Endothelial cell of umbilical vein (primary cell): Measurements from ENCODE around the gene RALB. TPM values are rescaled to one million over a fixed set of nuclear protein-coding genes. Genes with fewer than 3 reads are reported as not detected.

Experiments
- BruUV-seq: library from RNA; stranded (reverse); fragments of 400-500 nt; replicated peaks from 2 replicates; lab custom pipeline; 2021; lab: Mats Ljungman, UMichigan
- CTCF ChIA-PET: fragments of 300-600, 350-600 bp; sonication (Branson Sonifier 250); formaldehyde crosslinking; loops from one replicate; lab custom pipeline; 2021; ENCODE audit warnings: antibody characterized with exemption, inconsistent platforms; lab: Charles Lee
- POLR2A ChIA-PET: fragments of 300-600, 350-600 bp; sonication (Branson Sonifier 250); formaldehyde crosslinking; loops from one replicate; lab custom pipeline; 2021; ENCODE audit warnings: antibody characterized with exemption, inconsistent platforms; lab: Charles Lee
- DNase-seq: peaks from one replicate; pipeline ENCODE4 v3.0.0-alpha.2; 2011; ENCODE audit warnings: low read depth, low spot score
- FAIRE-seq: peaks from 2 replicates; lab custom pipeline; 2011; peaks lifted over from hg19 to GRCh38; lab: Jason Lieb, UNC
- H2AFZ ChIP-seq: 2 replicates; pipeline ENCODE4 v1.6.0; 2012; ENCODE audit warnings: low read depth, low read length, control low read depth, inconsistent platforms
- H3K27ac ChIP-seq: 2 replicates; pipeline ENCODE4 v1.5.1; 2011; ENCODE audit warnings: low read depth, mild to moderate bottlenecking, control low read depth, low read length, moderate library complexity; ENCODE audit not compliant: insufficient read depth
- H3K27me3 ChIP-seq, 2 experiments: 2 replicates each; pipeline versions ENCODE4 v1.6.0 to v1.6.1; 2011; ENCODE audit warnings: low read length in 2 of 2, mixed read lengths in 1 of 2; ENCODE audit not compliant: control insufficient read depth in 2 of 2, insufficient read depth in 2 of 2
- H3K36me3 ChIP-seq, 2 experiments: 2 replicates in 1 of 2; 3 replicates in 1 of 2; pipeline ENCODE4 v1.5.1; 2011; ENCODE audit warnings: low read length in 2 of 2, mild to moderate bottlenecking in 1 of 2, moderate library complexity in 1 of 2; ENCODE audit not compliant: control insufficient read depth in 2 of 2, insufficient read depth in 2 of 2; ENCODE audit errors: extremely low read depth in 1 of 2
- H3K4me1 ChIP-seq: 3 replicates; pipeline ENCODE4 v1.5.1; 2011; ENCODE audit warnings: mild to moderate bottlenecking, low read length; ENCODE audit not compliant: control insufficient read depth, insufficient read depth; ENCODE audit errors: extremely low read depth
- H3K4me2 ChIP-seq: 2 replicates; pipeline ENCODE4 v1.6.1; 2011; ENCODE audit warnings: low read length, control low read depth, mixed read lengths; ENCODE audit not compliant: insufficient read depth
- H3K4me3 ChIP-seq, 3 experiments: fragments of 200-600 bp in 1 of 3; sonication (generic), shearing (Covaris generic) in 1 of 3; replicated peaks in 1 of 3; 2 replicates each; pipeline ENCODE4 v1.5.1; 2011 to 2016; ENCODE audit warnings: control low read depth in 3 of 3, low read length in 3 of 3, mild to moderate bottlenecking in 2 of 3, inconsistent platforms in 1 of 3, low read depth in 1 of 3, moderate library complexity in 1 of 3; ENCODE audit not compliant: insufficient read depth in 1 of 3
- H3K79me2 ChIP-seq: 2 replicates; pipeline ENCODE4 v1.6.0; 2012; ENCODE audit warnings: low read length, inconsistent platforms; ENCODE audit not compliant: control insufficient read depth, insufficient read depth
- H3K9ac ChIP-seq: replicated peaks from 2 replicates; pipeline ENCODE3; 2011; ENCODE audit warnings: low read length, control low read depth; ENCODE audit not compliant: insufficient read depth; ENCODE audit errors: extremely low read depth
- H3K9me1 ChIP-seq: replicated peaks from 3 replicates; pipeline ENCODE4 v1.6.0; 2011; ENCODE audit warnings: mild to moderate bottlenecking, low read length; ENCODE audit not compliant: control insufficient read depth, insufficient read depth; ENCODE audit errors: extremely low read depth
- H3K9me3 ChIP-seq: replicated peaks from 2 replicates; pipeline ENCODE4 v1.5.1; 2012; ENCODE audit warnings: low read length, inconsistent platforms; ENCODE audit not compliant: control insufficient read depth, insufficient read depth
- H4K20me1 ChIP-seq: replicated peaks from 2 replicates; pipeline ENCODE3; 2011; ENCODE audit warnings: mild to moderate bottlenecking, low read length; ENCODE audit not compliant: control insufficient read depth, insufficient read depth; ENCODE audit errors: extremely low read depth
- CTCF ChIP-seq, 2 donors: IDR thresholded peaks; 1 replicate in 1 of 2; 2 replicates in 1 of 2; pipeline ENCODE4 v1.5.1; 2011; ENCODE audit warnings: low read length in 2 of 2, mild to moderate bottlenecking in 2 of 2, moderate library complexity in 2 of 2, control low read depth in 1 of 2, inconsistent platforms in 1 of 2, low read depth in 1 of 2; ENCODE audit not compliant: insufficient read depth in 1 of 2; ENCODE audit errors: extremely low read depth in 1 of 2
- EZH2 ChIP-seq: IDR thresholded peaks from 2 replicates; pipeline ENCODE4 v1.6.1; 2012; ENCODE audit warnings: borderline replicate concordance, low read depth, mild to moderate bottlenecking, moderate library complexity, low read length, inconsistent platforms; ENCODE audit not compliant: severe bottlenecking
- FOS ChIP-seq: IDR thresholded peaks from 2 replicates; pipeline ENCODE4 v1.6.1; 2011; ENCODE audit warnings: mild to moderate bottlenecking, low read length, moderate library complexity, borderline replicate concordance; ENCODE audit not compliant: insufficient read depth
- GATA2 ChIP-seq: IDR thresholded peaks from 2 replicates; pipeline ENCODE4 v1.7.0; 2011; ENCODE audit warnings: low read depth, mild to moderate bottlenecking, moderate library complexity, mixed read lengths, low read length; ENCODE audit not compliant: insufficient read length, insufficient read depth
- JUN ChIP-seq: IDR thresholded peaks from 2 replicates; pipeline ENCODE4 v1.6.1; 2011; ENCODE audit warnings: borderline replicate concordance, low read depth; ENCODE audit not compliant: insufficient read length, insufficient read depth
- MYC ChIP-seq: IDR thresholded peaks from one replicate; pipeline ENCODE4 v1.6.1; 2011; ENCODE audit warnings: mild to moderate bottlenecking, low read depth, low read length
- POLR2A ChIP-seq: IDR thresholded peaks from 2 replicates; pipeline ENCODE4 v1.6.1; 2012; ENCODE audit warnings: low read depth, mild to moderate bottlenecking, control low read depth, low read length
- POLR2AphosphoS5 ChIP-seq: IDR thresholded peaks from 2 replicates; pipeline ENCODE4 v1.6.1; 2012; ENCODE audit warnings: low read depth, mild to moderate bottlenecking, control low read depth, low read length, moderate library complexity; ENCODE audit not compliant: insufficient read depth
- dilution Hi-C: fragments of 300-500 bp; cut with MboI; formaldehyde crosslinking; loops from one replicate; pipeline ENCODE4 v1.15.0; 2019; ENCODE audit warnings: low sequenced_read_pairs; ENCODE audit not compliant: extremely low pct_ligation_motif_present
- intact Hi-C: fragments of 100-400 bp; cut with micrococcal nuclease; formaldehyde crosslinking; loops from one replicate; pipeline ENCODE4 v1.10.0; 2022
- polyA plus RNA-seq, 4 experiments: library from polyadenylated mRNA; depleted of rRNA in 3 of 4; stranded (reverse) in 3 of 4; unstranded in 1 of 4; fragments of >200 nt; gene quantifications; 2 replicates each; pipeline versions ENCODE4 v1.2.1 to v1.2.3, GENCODE V29; 2011 to 2012; ENCODE audit warnings: missing spikeins in 1 of 4
- total RNA-seq: library from RNA; stranded (reverse); gene quantifications from 2 replicates; pipeline ENCODE4 v1.2.3, GENCODE V29; 2021
- TF ChIP-seq, protein P1 (sequence below): IDR thresholded peaks from 2 replicates; pipeline ENCODE4 v1.6.1; 2011; ENCODE audit not compliant: insufficient read depth, insufficient read length

RALB gene
- total and polyA plus RNA-seq, 2 donors (not counting 3 experiments of a cell fraction or from before 2014, with no cell fraction given), result 105 to 115 TPM

- CTCF ChIA-PET, result interaction anchor here (0.7 to 6.1 kb wide), 9 partner anchors 8 to 340 kb away, joined by 3 to 148 read pairs (median 8); no protein-coding TSS in a partner anchor
- TF ChIP-seq JUN, result no peak
- no peak for TF ChIP-seq MYC
- no peak for TF ChIP-seq FOS
- TF ChIP-seq GATA2, result no peak
- TF ChIP-seq POLR2AphosphoS5, result no peak
- no peak for TF ChIP-seq CTCF (IDR thresholded peaks at IDR 0.05; ENCODE audit: extremely low read depth in 1 of 2, insufficient read depth in 1 of 2, low read depth in 1 of 2, low read length in 2 of 2)
- TF ChIP-seq POLR2A, result no peak
- no peak for TF ChIP-seq EZH2
- TF ChIP-seq, protein P1, sequence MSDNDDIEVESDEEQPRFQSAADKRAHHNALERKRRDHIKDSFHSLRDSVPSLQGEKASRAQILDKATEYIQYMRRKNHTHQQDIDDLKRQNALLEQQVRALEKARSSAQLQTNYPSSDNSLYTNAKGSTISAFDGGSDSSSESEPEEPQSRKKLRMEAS, result no peak
- Histone ChIP-seq H4K20me1 (no peaks in the 10 kb centered on the region), H3K27me3 (peaks cover 34 to 51% of the 10 kb centered on the region in 2 experiments), H3K27ac (no peak overlapping the region), H3K4me3 (no peak overlapping the region), H3K9me1 (no peaks in the 10 kb centered on the region), H3K9me3 (no peaks in the 10 kb centered on the region), H3K36me3 (no peaks in the 10 kb centered on the region), H3K9ac (no peak overlapping the region), H3K79me2 (no peaks in the 10 kb centered on the region), H2AFZ (no peak overlapping the region), H3K4me1 (no peaks in the 10 kb centered on the region), H3K4me2 (no peak overlapping the region)
- POLR2A ChIA-PET, result no interaction called here
- BruUV-seq, result no TSS peak
- dilution Hi-C loops (no loop called here), intact Hi-C loops (no loop called here)
- no peak for FAIRE-seq
- no peak for DNase-seq
These were observed 89.3 kb downstream of the RALB start for GRCh38 chr2:120341977-120342376.
